ENCODE data around the gene KBTBD7. TPM values are rescaled to one million over a fixed set of nuclear protein-coding genes. Genes with fewer than 3 reads are reported as not detected.

The KBTBD7 gene
- total and polyA plus RNA-seq, 8 donors = 1.3 to 18.7 (median 3.6) TPM

GRCh38 chr13:41213919-41214318, 19.6 kb upstream of the KBTBD7 start:
- intact Hi-C loops (cut with DNase I; ENCODE audit: low total_unique reads) = no loop called here

GRCh38 chr13:41213316-41213715, 18.9 kb upstream of the KBTBD7 start:
- intact Hi-C loops (cut with DNase I; ENCODE audit: low total_unique reads) = no loop called here
- H3K9me3 ChIP-seq = peaks cover 0 to 17% (median 2%) of the 10 kb centered on the region in 4 donors
- no peaks in the 10 kb centered on the region for H3K27me3 ChIP-seq
- TF ChIP-seq EP300 (IDR thresholded peaks at IDR 0.05) = no peak
- TF ChIP-seq CTCF (IDR thresholded peaks at IDR 0.05) = no peak
- no peak for DNase-seq
- no peak overlapping the region for H3K4me3 ChIP-seq
- no peaks in the 10 kb centered on the region for H3K36me3 ChIP-seq
- 76 to 100% (median 84%) methylated on average over 2 to 3 of the region's 3 CpGs for WGBS, 5 donors
- H3K27ac ChIP-seq = no peak overlapping the region
- peaks cover 0 to 7% (median 2%) of the 10 kb centered on the region in 4 donors for H3K4me1 ChIP-seq

More at GRCh38 chr13:41213919-41214318, 19.6 kb upstream of the KBTBD7 start:
- no peak for TF ChIP-seq POLR2AphosphoS5 (IDR thresholded peaks at IDR 0.05)
- no peak for TF ChIP-seq EP300 (IDR thresholded peaks at IDR 0.05)
- no peak for TF ChIP-seq POLR2A (IDR thresholded peaks at IDR 0.05)
- no peak for TF ChIP-seq CTCF (IDR thresholded peaks at IDR 0.05)
- Histone ChIP-seq H3K36me3 (no peaks in the 10 kb centered on the region), H3K4me3 (no peak overlapping the region), H3K27me3 (no peaks in the 10 kb centered on the region), H3K4me1 (peaks cover 0 to 7% (median 2%) of the 10 kb centered on the region in 4 donors), H3K27ac (no peak overlapping the region), H3K9me3 (peaks cover 0 to 17% (median 0%) of the 10 kb centered on the region in 4 donors)
- no peak for DNase-seq
- 67 to 100% (median 95%) methylated on average over 1 to 3 of the region's 3 CpGs for WGBS, 5 donors

- no peaks in the 10 kb centered on the region for H3K27me3 ChIP-seq
- no peak overlapping the region for H3K4me3 ChIP-seq
- peaks cover 0 to 19% (median 3%) of the 10 kb centered on the region in 4 donors for H3K9me3 ChIP-seq
- peaks cover 0 to 7% (median 2%) of the 10 kb centered on the region in 4 donors for H3K4me1 ChIP-seq
- H3K36me3 ChIP-seq = no peaks in the 10 kb centered on the region
- TF ChIP-seq POLR2A (IDR thresholded peaks at IDR 0.05) (no peak), POLR2AphosphoS5 (IDR thresholded peaks at IDR 0.05) (no peak), CTCF (IDR thresholded peaks at IDR 0.05) (no peak), EP300 (IDR thresholded peaks at IDR 0.05) (no peak)
- H3K27ac ChIP-seq = no peak overlapping the region
- intact Hi-C loops (cut with DNase I; ENCODE audit: low total_unique reads) = no loop called here
- DNase-seq = no peak
Measured at GRCh38 chr13:41212881-41213280, 18.5 kb upstream of the KBTBD7 start.

GRCh38 chr13:41211062-41211461, 16.7 kb upstream of the KBTBD7 start:
- peaks cover 0 to 26% (median 5%) of the 10 kb centered on the region in 4 donors for H3K9me3 ChIP-seq
- no peaks in the 10 kb centered on the region for H3K27me3 ChIP-seq
- H3K36me3 ChIP-seq = no peaks in the 10 kb centered on the region
- H3K4me3 ChIP-seq = no peak overlapping the region
- DNase-seq = no peak
- H3K27ac ChIP-seq = no peak overlapping the region
- 93 to 100% (median 98%) methylated on average over 2 of the region's 2 CpGs for WGBS, 5 donors
- intact Hi-C loops (cut with DNase I; ENCODE audit: low total_unique reads) = no loop called here
- TF ChIP-seq POLR2A (IDR thresholded peaks at IDR 0.05) = no peak
- TF ChIP-seq POLR2AphosphoS5 (IDR thresholded peaks at IDR 0.05) = no peak
- no peak for TF ChIP-seq CTCF (IDR thresholded peaks at IDR 0.05)
- no peak for TF ChIP-seq EP300 (IDR thresholded peaks at IDR 0.05)
- peaks cover 0 to 4% (median 0%) of the 10 kb centered on the region in 4 donors for H3K4me1 ChIP-seq

All from stomach (tissue), 9 donors.